Measurements from ENCODE around the gene NATD1. TPM values are rescaled to one million over a fixed set of nuclear protein-coding genes. Genes with fewer than 3 reads are reported as not detected.

The NATD1 gene
- total and polyA plus RNA-seq, 9 of the 15 experiments (the other 6 are each of a cell fraction or from before 2014, with no cell fraction given): 0.24 to 5.4 (median 1.6) TPM

GRCh38 chr17:21253646-21254441 is 634 bp upstream of the NATD1 start:
- Histone ChIP-seq H4K20me1 (replicated peaks; ENCODE audit: control insufficient read depth, insufficient read depth, low read length) (peaks cover 4% of the 10 kb centered on the region; the same call in 1 of the 2 replicates), H3K9me3 (replicated peaks; ENCODE audit: control insufficient read depth, insufficient read depth, low read depth, low read length) (no peaks in the 10 kb centered on the region), H3K27me3 (ENCODE audit: control insufficient read depth in 2 of 2, insufficient read depth in 2 of 2, low read length in 2 of 2) (no peaks in the 10 kb centered on the region), H3K36me3 (ENCODE audit: control insufficient read depth, insufficient read depth, low read length) (no peaks in the 10 kb centered on the region), H3K9ac (ENCODE audit: insufficient read depth in 1 of 2, low read depth in 2 of 2, low read length in 2 of 2) (peak overlapping the region; percentile 31 to 48; a peak in 2 of 4 replicates), H3K27ac (ENCODE audit: extremely low read depth, low read depth, low read length) (peak overlapping the region; percentile 57; the same call in 1 of the 3 replicates), H3K4me2 (ENCODE audit: insufficient read depth, low read length) (peak overlapping the region; percentile 82), H3K4me3 (peak overlapping the region; percentile 47), H3K9me1 (ENCODE audit: control insufficient read depth, insufficient read depth, low read length) (no peaks in the 10 kb centered on the region), H3K79me2 (ENCODE audit: control insufficient read depth, insufficient read depth, low read length) (no peaks in the 10 kb centered on the region), H3K4me1 (replicated peaks in 1 of 2; ENCODE audit: control insufficient read depth in 2 of 2, insufficient read depth in 2 of 2, low read length in 2 of 2) (peaks cover 12 to 23% of the 10 kb centered on the region in 2 experiments; a peak in 4 of 5 replicates), H2AFZ (ENCODE audit: low read depth, low read length) (peak overlapping the region; percentile 74)
- ChIA-PET POLR2A (no interaction called here), CTCF (ENCODE audit: low intra/inter-chr PET ratio) (no interaction called here)
- ATAC-seq (peak; percentile 28), FAIRE-seq (no peak), DNase-seq (ENCODE audit: extremely low read depth in 1 of 4, low spot score in 3 of 4) (no peak)
- intact Hi-C loops (cut with micrococcal nuclease) (no loop called here), in situ Hi-C loops (cut with MboI) (no loop called here)
- BruUV-seq (replicated peaks): no TSS peak
- WGBS (ENCODE audit: insufficient coverage, low coverage, missing lambda C conversion rate): 47% methylated on average over 11 of the region's 15 CpGs
- TF ChIP-seq ZNF75A (CRISPR knock-in tag; IDR thresholded peaks at IDR 0.05): no peak
- TF ChIP-seq PRMT5 (CRISPR knock-in tag; IDR thresholded peaks at IDR 0.05): no peak
- no peak for TF ChIP-seq ETS1 (conservative IDR thresholded peaks at IDR 0.05; ENCODE audit: control insufficient read depth, low read depth, low read length)
- no peak for TF ChIP-seq THRB (CRISPR knock-in tag; conservative IDR thresholded peaks at IDR 0.05)
- TF ChIP-seq SMARCA5 (IDR thresholded peaks at IDR 0.05): peak; percentile 55; the same call in 1 of the 2 replicates
- no peak for TF ChIP-seq ZSCAN29 (IDR thresholded peaks at IDR 0.05)
- TF ChIP-seq KDM5B (IDR thresholded peaks at IDR 0.05; ENCODE audit: insufficient replicate concordance, low read depth, low read length): no peak

Measured in K562 (cell line).